ENCODE results near the gene COX6B2. TPM values are rescaled to one million over a fixed set of nuclear protein-coding genes. Genes with fewer than 3 reads are reported as not detected.
A peak's percentile ranks its signal among the peaks of the same experiment; 100 is the strongest.

The COX6B2 gene
- total and polyA plus RNA-seq, 3 experiments from 2014 or later: not detected

DNA sequence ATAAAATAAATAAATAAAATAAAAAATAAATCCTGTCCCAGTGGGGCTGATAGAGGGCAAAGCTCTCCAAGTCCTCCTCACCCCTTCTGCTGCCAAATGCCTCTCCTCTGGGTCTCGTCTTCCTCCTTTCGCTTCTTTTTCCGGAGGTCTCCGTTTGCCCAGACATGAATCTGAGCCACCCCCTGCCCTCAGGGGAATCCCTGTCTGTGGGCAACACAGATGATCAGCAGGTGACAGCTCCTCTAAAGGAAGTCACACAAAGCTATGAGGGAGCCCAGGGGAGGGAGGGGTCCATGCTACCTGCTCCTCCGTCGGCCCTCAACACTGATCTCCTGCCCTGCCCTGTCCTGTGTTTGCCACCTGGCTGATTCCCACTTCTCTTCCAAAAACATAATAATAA lies 29.9 kb downstream of the COX6B2 start:
- no peak overlapping the region for H3K4me3 Mint-ChIP-seq

GRCh38 chr19:55322204-55322885 lies 32.2 kb downstream of the COX6B2 start:
- Histone ChIP-seq H3K27ac (ENCODE audit: low read depth, low read length) (no peak overlapping the region), H3K36me3 (ENCODE audit: insufficient read depth, low read length) (no peaks in the 10 kb centered on the region), H3K4me1 (ENCODE audit: insufficient read depth, low read length) (no peaks in the 10 kb centered on the region), H3K4me3 (ENCODE audit: low read length) (no peak overlapping the region), H3K27me3 (ENCODE audit: insufficient read depth, low read length, poor library complexity, severe bottlenecking) (no peaks in the 10 kb centered on the region), H3K9me3 (ENCODE audit: low read length) (no peaks in the 10 kb centered on the region)
- ChIA-PET POLR2A (no interaction called here), CTCF (interaction anchor here (0.8 kb wide), 1 partner anchor 181 kb away, joined by 3 read pairs; no protein-coding TSS in a partner anchor)
- Mint-ChIP-seq H3K36me3 (no peaks in the 10 kb centered on the region), H3K27ac (peak overlapping the region in 1 of 8 donors; percentile 76), H3K9me3 (no peaks in the 10 kb centered on the region), H3K27me3 (peaks cover 3 to 18% of the 10 kb centered on the region in 2 donors), H3K4me1 (peaks cover 0 to 1% (median 0%) of the 10 kb centered on the region in 3 donors), H3K4me3 (no peak overlapping the region)
- no peak for DNase-seq

More for the DNA sequence above, 29.9 kb downstream of the COX6B2 start:
- H3K9me3 ChIP-seq (ENCODE audit: low read length): no peaks in the 10 kb centered on the region
- H3K27ac ChIP-seq (ENCODE audit: low read depth, low read length): no peak overlapping the region
- Mint-ChIP-seq H3K27me3 (peaks cover 5 to 21% of the 10 kb centered on the region in 2 donors), H3K27ac (no peak overlapping the region), H3K36me3 (no peaks in the 10 kb centered on the region), H3K4me1 (peaks cover 0 to 1% (median 0%) of the 10 kb centered on the region in 3 donors), H3K9me3 (no peaks in the 10 kb centered on the region)
- ChIA-PET POLR2A (no interaction called here), CTCF (no interaction called here)
- DNase-seq: no peak
- H3K4me3 ChIP-seq (ENCODE audit: low read length): no peak overlapping the region
- H3K4me1 ChIP-seq (ENCODE audit: insufficient read depth, low read length): no peaks in the 10 kb centered on the region
- no peaks in the 10 kb centered on the region for H3K36me3 ChIP-seq (ENCODE audit: insufficient read depth, low read length)
- H3K27me3 ChIP-seq (ENCODE audit: insufficient read depth, low read length, poor library complexity, severe bottlenecking): no peaks in the 10 kb centered on the region

DNA sequence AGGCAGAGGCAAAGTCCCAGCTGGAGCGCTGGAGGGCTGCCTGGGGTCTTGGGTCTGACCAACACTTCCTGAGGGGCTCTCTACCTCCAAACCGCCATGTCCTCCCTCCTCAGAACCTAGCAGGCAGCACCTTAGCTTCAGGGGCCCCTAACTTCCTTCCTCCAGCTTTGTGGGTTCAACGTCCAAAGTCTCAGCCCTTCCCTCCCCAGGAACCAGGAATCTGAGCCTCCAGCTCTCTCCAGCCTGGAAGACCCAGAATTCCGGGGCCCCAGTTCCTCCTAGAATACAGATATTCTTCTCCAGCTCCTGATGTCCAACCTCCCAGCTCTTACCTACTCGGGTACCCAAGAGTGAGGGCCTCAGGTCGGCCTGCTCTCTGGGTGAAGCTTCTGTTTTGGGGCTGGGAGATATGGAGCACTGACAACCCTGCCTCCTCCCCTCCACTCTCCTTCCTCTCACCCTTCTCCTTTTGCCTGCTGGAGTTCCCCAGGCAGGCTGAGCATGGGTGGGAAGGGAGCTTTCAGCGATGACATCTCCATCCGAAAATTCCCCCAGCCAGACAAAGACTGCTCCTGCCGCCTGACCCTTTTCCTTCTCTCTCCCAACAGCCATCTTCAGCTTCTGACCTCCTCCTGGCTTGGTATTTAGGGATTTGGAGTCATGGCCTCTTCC lies 32.9 kb downstream of the COX6B2 start:
- CTCF ChIA-PET: interaction anchor here (0.7 kb wide), 1 partner anchor 18 kb away, joined by 3 read pairs; no protein-coding TSS in a partner anchor

DNA sequence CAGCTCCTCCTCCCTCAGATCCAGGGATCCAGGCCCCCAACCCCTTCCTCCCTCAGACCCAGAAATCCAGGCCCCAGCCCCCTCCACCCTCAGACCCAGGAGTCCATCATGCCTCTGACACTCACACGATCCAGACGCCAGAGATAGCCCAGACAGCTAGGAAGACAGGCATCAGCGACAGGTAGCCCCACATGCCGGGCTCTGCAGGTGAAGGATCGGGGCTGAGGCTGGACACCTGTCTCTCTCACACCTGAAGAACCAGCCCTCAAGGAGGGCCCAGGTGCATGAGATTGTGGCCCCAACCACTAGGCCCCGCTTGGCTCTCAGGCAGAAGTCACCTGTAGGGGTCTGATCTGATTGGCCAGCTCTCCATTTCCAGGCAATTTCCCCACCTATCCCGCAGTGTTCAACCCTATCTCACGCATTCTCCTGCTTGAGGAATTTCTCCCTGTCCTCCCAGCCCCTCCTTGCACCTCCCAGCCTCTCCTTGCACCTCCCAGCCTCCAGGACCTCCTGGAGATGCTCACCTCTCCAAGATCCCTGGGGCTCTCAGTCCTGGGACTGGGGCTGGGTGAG lies 33.6 kb downstream of the COX6B2 start:
- ChIA-PET CTCF (interaction anchor here (0.5 to 0.7 kb wide), 2 partner anchors 18 to 292 kb away, joined by 3 to 4 read pairs; no protein-coding TSS in a partner anchor), POLR2A (interaction anchor here (0.7 kb wide), 1 partner anchor 18 kb away, joined by 3 read pairs; no protein-coding TSS in a partner anchor)
- H3K36me3 Mint-ChIP-seq: no peaks in the 10 kb centered on the region
- Histone ChIP-seq H3K4me1 (ENCODE audit: insufficient read depth, low read length) (no peaks in the 10 kb centered on the region), H3K36me3 (ENCODE audit: insufficient read depth, low read length) (no peaks in the 10 kb centered on the region), H3K4me3 (ENCODE audit: low read length) (no peak overlapping the region), H3K27ac (ENCODE audit: low read depth, low read length) (no peak overlapping the region), H3K9me3 (ENCODE audit: low read length) (no peaks in the 10 kb centered on the region), H3K27me3 (ENCODE audit: insufficient read depth, low read length, poor library complexity, severe bottlenecking) (no peaks in the 10 kb centered on the region)
- peaks cover 3 to 15% of the 10 kb centered on the region in 2 donors for H3K27me3 Mint-ChIP-seq
- H3K4me1 Mint-ChIP-seq: peaks cover 0 to 1% (median 0%) of the 10 kb centered on the region in 3 donors
- H3K4me3 Mint-ChIP-seq: no peak overlapping the region
- peak overlapping the region in 1 of 8 donors; percentile 77 for H3K27ac Mint-ChIP-seq
- DNase-seq: no peak
- no peaks in the 10 kb centered on the region for H3K9me3 Mint-ChIP-seq

More for the DNA sequence above, 32.9 kb downstream of the COX6B2 start:
- Mint-ChIP-seq H3K9me3 (no peaks in the 10 kb centered on the region), H3K36me3 (no peaks in the 10 kb centered on the region), H3K27ac (peak overlapping the region in 1 of 8 donors; percentile 5), H3K4me3 (no peak overlapping the region), H3K4me1 (peaks cover 0 to 1% (median 0%) of the 10 kb centered on the region in 3 donors), H3K27me3 (peaks cover 3 to 18% of the 10 kb centered on the region in 2 donors)
- no peak for DNase-seq
- no peaks in the 10 kb centered on the region for H3K9me3 ChIP-seq (ENCODE audit: low read length)
- H3K36me3 ChIP-seq (ENCODE audit: insufficient read depth, low read length): no peaks in the 10 kb centered on the region
- no peaks in the 10 kb centered on the region for H3K4me1 ChIP-seq (ENCODE audit: insufficient read depth, low read length)
- H3K4me3 ChIP-seq (ENCODE audit: low read length): no peak overlapping the region
- no peak overlapping the region for H3K27ac ChIP-seq (ENCODE audit: low read depth, low read length)
- POLR2A ChIA-PET: no interaction called here
- no peaks in the 10 kb centered on the region for H3K27me3 ChIP-seq (ENCODE audit: insufficient read depth, low read length, poor library complexity, severe bottlenecking)

- Mint-ChIP-seq H3K9me3 (no peaks in the 10 kb centered on the region), H3K4me3 (no peak overlapping the region), H3K27ac (no peak overlapping the region), H3K27me3 (peaks cover 3 to 15% of the 10 kb centered on the region in 2 donors), H3K36me3 (no peaks in the 10 kb centered on the region), H3K4me1 (peaks cover 0 to 1% (median 0%) of the 10 kb centered on the region in 3 donors)
- Histone ChIP-seq H3K4me1 (ENCODE audit: insufficient read depth, low read length) (no peaks in the 10 kb centered on the region), H3K27ac (ENCODE audit: low read depth, low read length) (no peak overlapping the region), H3K4me3 (ENCODE audit: low read length) (no peak overlapping the region), H3K9me3 (ENCODE audit: low read length) (no peaks in the 10 kb centered on the region), H3K36me3 (ENCODE audit: insufficient read depth, low read length) (no peaks in the 10 kb centered on the region), H3K27me3 (ENCODE audit: insufficient read depth, low read length, poor library complexity, severe bottlenecking) (no peaks in the 10 kb centered on the region)
- no peak for DNase-seq
- POLR2A ChIA-PET: interaction anchor here (0.6 kb wide), 1 partner anchor 47 kb away, joined by 7 read pairs; no protein-coding TSS in a partner anchor
- CTCF ChIA-PET: interaction anchor here (1.1 kb wide), 1 partner anchor 18 kb away, joined by 3 read pairs; no protein-coding TSS in a partner anchor
Observed at GRCh38 chr19:55319785-55320184, 34.7 kb downstream of the COX6B2 start.

GRCh38 chr19:55316646-55317045 lies 37.9 kb downstream of the COX6B2 start:
- DNase-seq: no peak
- H3K27ac ChIP-seq (ENCODE audit: low read depth, low read length): no peak overlapping the region
- H3K4me3 ChIP-seq (ENCODE audit: low read length): no peak overlapping the region
- H3K4me1 ChIP-seq (ENCODE audit: insufficient read depth, low read length): no peaks in the 10 kb centered on the region
- peaks cover 0 to under 1% of the 10 kb centered on the region in 2 donors for H3K27me3 Mint-ChIP-seq
- no peaks in the 10 kb centered on the region for H3K36me3 ChIP-seq (ENCODE audit: insufficient read depth, low read length)
- H3K27ac Mint-ChIP-seq: peak overlapping the region in 1 of 8 donors; percentile 9
- no peak overlapping the region for H3K4me3 Mint-ChIP-seq
- H3K4me1 Mint-ChIP-seq: no peaks in the 10 kb centered on the region
- no peaks in the 10 kb centered on the region for H3K9me3 Mint-ChIP-seq
- ChIA-PET POLR2A (no interaction called here), CTCF (no interaction called here)
- H3K36me3 Mint-ChIP-seq: no peaks in the 10 kb centered on the region
- no peaks in the 10 kb centered on the region for H3K27me3 ChIP-seq (ENCODE audit: insufficient read depth, low read length, poor library complexity, severe bottlenecking)
- H3K9me3 ChIP-seq (ENCODE audit: low read length): no peaks in the 10 kb centered on the region

DNA sequence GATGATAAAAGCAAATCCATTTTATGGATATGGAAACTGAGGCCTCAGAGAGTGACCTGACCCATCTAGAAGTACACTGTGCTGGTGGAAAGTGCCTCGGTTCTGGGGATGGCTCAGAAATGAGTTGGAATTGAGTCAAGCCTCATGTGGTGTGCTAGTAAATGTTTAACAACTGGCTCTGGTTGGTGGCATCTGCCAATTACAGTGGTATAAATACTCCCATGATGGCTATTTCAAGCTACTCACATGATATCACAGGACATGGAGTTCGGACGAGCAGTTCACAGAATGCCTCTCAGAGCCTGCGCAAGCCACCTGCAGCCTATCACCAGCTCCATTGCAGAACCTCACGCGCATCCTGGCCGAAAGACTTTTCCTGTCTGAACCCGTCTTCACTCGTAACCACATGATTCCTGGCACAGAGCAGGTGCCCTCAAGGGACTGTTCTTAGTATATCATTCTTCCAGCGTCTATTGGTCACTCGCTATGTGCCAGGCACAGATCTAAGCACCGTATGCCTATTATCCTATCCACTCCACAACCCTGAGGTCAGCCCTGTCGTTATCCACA lies 38.5 kb downstream of the COX6B2 start:
- DNase-seq: no peak
- H3K27me3 ChIP-seq (ENCODE audit: insufficient read depth, low read length, poor library complexity, severe bottlenecking): no peaks in the 10 kb centered on the region
- Mint-ChIP-seq H3K27ac (peak overlapping the region in 2 of 8 donors; percentile 9 to 10), H3K9me3 (no peaks in the 10 kb centered on the region), H3K4me1 (no peaks in the 10 kb centered on the region), H3K36me3 (no peaks in the 10 kb centered on the region), H3K4me3 (no peak overlapping the region), H3K27me3 (no peaks in the 10 kb centered on the region)
- ChIA-PET CTCF (no interaction called here), POLR2A (no interaction called here)
- H3K4me1 ChIP-seq (ENCODE audit: insufficient read depth, low read length): no peaks in the 10 kb centered on the region
- no peaks in the 10 kb centered on the region for H3K9me3 ChIP-seq (ENCODE audit: low read length)
- no peak overlapping the region for H3K27ac ChIP-seq (ENCODE audit: low read depth, low read length)
- no peaks in the 10 kb centered on the region for H3K36me3 ChIP-seq (ENCODE audit: insufficient read depth, low read length)
- no peak overlapping the region for H3K4me3 ChIP-seq (ENCODE audit: low read length)

GRCh38 chr19:55314396-55314795 lies 40.1 kb downstream of the COX6B2 start:
- no peaks in the 10 kb centered on the region for H3K4me1 ChIP-seq (ENCODE audit: insufficient read depth, low read length)
- no peaks in the 10 kb centered on the region for H3K36me3 Mint-ChIP-seq
- no peaks in the 10 kb centered on the region for H3K27me3 ChIP-seq (ENCODE audit: insufficient read depth, low read length, poor library complexity, severe bottlenecking)
- DNase-seq: no peak
- H3K4me3 Mint-ChIP-seq: no peak overlapping the region
- H3K4me1 Mint-ChIP-seq: no peaks in the 10 kb centered on the region
- no peak overlapping the region for H3K27ac ChIP-seq (ENCODE audit: low read depth, low read length)
- H3K36me3 ChIP-seq (ENCODE audit: insufficient read depth, low read length): no peaks in the 10 kb centered on the region
- H3K27me3 Mint-ChIP-seq: no peaks in the 10 kb centered on the region
- no peaks in the 10 kb centered on the region for H3K9me3 ChIP-seq (ENCODE audit: low read length)
- H3K4me3 ChIP-seq (ENCODE audit: low read length): no peak overlapping the region
- ChIA-PET POLR2A (no interaction called here), CTCF (no interaction called here)
- H3K27ac Mint-ChIP-seq: no peak overlapping the region
- H3K9me3 Mint-ChIP-seq: no peaks in the 10 kb centered on the region

Measured in CD8-positive, alpha-beta memory T cell (primary cell).